ENCODE measurements around the gene TBC1D17. TPM values are rescaled to one million over a fixed set of nuclear protein-coding genes. Genes with fewer than 3 reads are reported as not detected.

TBC1D17 gene
- total RNA-seq, 1 donor from 2014 or later = 29.1 TPM

DNA sequence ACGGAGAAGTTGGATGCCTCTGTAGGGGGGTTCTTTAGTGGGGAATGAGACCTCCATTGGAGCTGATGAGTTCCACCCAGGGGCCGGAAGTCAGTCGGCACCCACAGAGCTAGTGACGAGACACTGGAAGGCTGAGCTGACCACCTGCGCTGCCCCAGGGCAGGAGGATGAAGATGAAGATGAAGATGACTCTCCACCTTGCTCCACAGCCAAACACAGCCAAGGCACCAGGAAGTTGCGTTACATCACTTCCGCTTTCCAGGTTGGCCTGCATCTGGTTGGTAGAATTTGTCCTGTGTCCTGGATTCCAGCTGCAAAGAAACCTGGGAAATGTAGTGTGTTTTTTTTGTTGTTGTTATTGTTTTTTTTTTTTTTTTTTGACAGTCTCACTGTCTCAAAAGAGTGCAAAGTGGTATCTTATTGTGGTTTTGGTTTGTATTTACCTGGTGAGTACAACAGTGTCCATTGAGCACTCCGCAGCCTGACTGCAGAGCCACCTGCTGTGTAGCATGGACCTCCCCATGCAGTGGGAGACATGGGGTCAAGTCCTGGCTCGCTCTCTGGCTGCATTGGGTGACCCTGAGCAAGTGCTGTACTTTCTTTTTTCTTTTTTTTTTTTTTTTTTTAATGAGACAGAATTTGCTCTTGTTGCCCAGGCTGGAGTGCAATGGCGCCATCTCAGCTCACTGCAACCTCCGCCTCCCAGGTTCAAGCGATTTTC, 1.9 kb downstream of the TBC1D17 start:
- peaks cover 20% of the 10 kb centered on the region for H3K4me1 ChIP-seq (ENCODE audit: insufficient read depth, low read length)

DNA sequence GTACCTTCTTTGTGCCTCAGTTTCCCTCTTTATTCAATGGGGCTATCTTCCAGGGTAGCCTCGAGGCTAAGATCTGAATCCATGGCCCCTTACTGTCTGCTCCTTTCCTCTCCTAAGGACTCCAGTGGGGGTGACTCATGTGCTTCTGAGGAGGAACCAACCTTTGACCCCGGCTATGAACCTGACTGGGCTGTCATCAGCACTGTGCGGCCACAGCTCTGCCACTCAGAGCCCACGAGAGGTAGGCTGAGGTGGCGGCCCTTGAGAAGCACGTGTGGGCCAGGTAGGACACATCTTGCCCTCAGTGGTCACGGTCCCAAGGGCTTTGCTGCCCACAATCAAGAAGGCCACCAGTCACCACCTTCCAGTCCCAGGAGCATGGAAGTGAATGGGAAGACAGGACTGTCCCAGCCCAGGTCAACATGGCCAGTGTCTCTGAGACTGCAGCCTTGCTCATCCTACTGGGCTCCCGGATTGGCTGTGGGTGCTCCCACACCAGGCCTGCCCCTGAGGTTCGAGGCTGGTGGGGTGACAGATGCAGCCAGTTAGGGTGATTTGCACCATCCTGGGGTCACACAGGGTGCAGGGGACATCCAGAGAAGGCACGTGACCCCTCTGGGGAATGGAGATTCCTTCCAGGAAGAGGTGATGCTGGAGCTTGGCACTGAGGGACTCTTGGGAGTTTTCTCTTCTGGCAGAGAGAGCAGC, 2.8 kb downstream of the TBC1D17 start:
- Mint-ChIP-seq H3K9me3 (ENCODE audit: unreplicated experiment) (no peaks in the 10 kb centered on the region), H3K27ac (ENCODE audit: unreplicated experiment) (no peak overlapping the region), H3K4me3 (ENCODE audit: unreplicated experiment) (no peak overlapping the region), H3K36me3 (ENCODE audit: low read depth, unreplicated experiment) (peaks cover 24% of the 10 kb centered on the region), H3K27me3 (ENCODE audit: low read depth, unreplicated experiment) (no peaks in the 10 kb centered on the region), H3K4me1 (ENCODE audit: low read depth, unreplicated experiment) (no peaks in the 10 kb centered on the region)
- H4K20me1 ChIP-seq (ENCODE audit: insufficient read depth, low read length) = peaks cover 5% of the 10 kb centered on the region
- peaks cover 13% of the 10 kb centered on the region for H3K4me1 ChIP-seq (ENCODE audit: insufficient read depth, low read length)
- no peak overlapping the region for H3K4me3 ChIP-seq (ENCODE audit: insufficient read depth, low read depth, low read length)
- FAIRE-seq (no peak), DNase-seq (ENCODE audit: low read depth) (no peak)
- TF ChIP-seq, protein P1, sequence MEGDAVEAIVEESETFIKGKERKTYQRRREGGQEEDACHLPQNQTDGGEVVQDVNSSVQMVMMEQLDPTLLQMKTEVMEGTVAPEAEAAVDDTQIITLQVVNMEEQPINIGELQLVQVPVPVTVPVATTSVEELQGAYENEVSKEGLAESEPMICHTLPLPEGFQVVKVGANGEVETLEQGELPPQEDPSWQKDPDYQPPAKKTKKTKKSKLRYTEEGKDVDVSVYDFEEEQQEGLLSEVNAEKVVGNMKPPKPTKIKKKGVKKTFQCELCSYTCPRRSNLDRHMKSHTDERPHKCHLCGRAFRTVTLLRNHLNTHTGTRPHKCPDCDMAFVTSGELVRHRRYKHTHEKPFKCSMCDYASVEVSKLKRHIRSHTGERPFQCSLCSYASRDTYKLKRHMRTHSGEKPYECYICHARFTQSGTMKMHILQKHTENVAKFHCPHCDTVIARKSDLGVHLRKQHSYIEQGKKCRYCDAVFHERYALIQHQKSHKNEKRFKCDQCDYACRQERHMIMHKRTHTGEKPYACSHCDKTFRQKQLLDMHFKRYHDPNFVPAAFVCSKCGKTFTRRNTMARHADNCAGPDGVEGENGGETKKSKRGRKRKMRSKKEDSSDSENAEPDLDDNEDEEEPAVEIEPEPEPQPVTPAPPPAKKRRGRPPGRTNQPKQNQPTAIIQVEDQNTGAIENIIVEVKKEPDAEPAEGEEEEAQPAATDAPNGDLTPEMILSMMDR (IDR thresholded peaks at IDR 0.05; ENCODE audit: insufficient read depth, low read depth, low read length) = no peak
- no peak for TF ChIP-seq EZH2 (IDR thresholded peaks at IDR 0.05; ENCODE audit: insufficient read depth, low read length)
- H3K27me3 ChIP-seq (ENCODE audit: insufficient read depth, low read length) = no peaks in the 10 kb centered on the region
- peaks cover 24% of the 10 kb centered on the region for H3K79me2 ChIP-seq (ENCODE audit: insufficient read depth, low read length)
- H3K27ac ChIP-seq (ENCODE audit: low read depth, low read length) = no peak overlapping the region
- peaks cover 9% of the 10 kb centered on the region for H3K36me3 ChIP-seq (ENCODE audit: insufficient read depth, low read length)
- H3K9ac ChIP-seq (ENCODE audit: low read length) = no peak overlapping the region
- no peak overlapping the region for H3K4me2 ChIP-seq (ENCODE audit: low read length)
- peaks cover 6% of the 10 kb centered on the region for H3K9me3 ChIP-seq (ENCODE audit: insufficient read depth, low read depth, low read length)
- H2AFZ ChIP-seq (ENCODE audit: low read depth, low read length) = no peak overlapping the region

More for the DNA sequence above, 1.9 kb downstream of the TBC1D17 start:
- Histone ChIP-seq H3K9ac (ENCODE audit: low read length) (no peak overlapping the region), H3K9me3 (ENCODE audit: insufficient read depth, low read depth, low read length) (peaks cover 6% of the 10 kb centered on the region), H3K79me2 (ENCODE audit: insufficient read depth, low read length) (peaks cover 33% of the 10 kb centered on the region), H4K20me1 (ENCODE audit: insufficient read depth, low read length) (peaks cover 5% of the 10 kb centered on the region), H3K36me3 (ENCODE audit: insufficient read depth, low read length) (peaks cover 9% of the 10 kb centered on the region), H2AFZ (ENCODE audit: low read depth, low read length) (no peak overlapping the region), H3K27ac (ENCODE audit: low read depth, low read length) (no peak overlapping the region), H3K4me2 (ENCODE audit: low read length) (no peak overlapping the region), H3K27me3 (ENCODE audit: insufficient read depth, low read length) (no peaks in the 10 kb centered on the region), H3K4me3 (ENCODE audit: insufficient read depth, low read depth, low read length) (no peak overlapping the region)
- FAIRE-seq (no peak), DNase-seq (ENCODE audit: low read depth) (no peak)
- TF ChIP-seq, protein P1 (IDR thresholded peaks at IDR 0.05; ENCODE audit: insufficient read depth, low read depth, low read length) = no peak
- TF ChIP-seq EZH2 (IDR thresholded peaks at IDR 0.05; ENCODE audit: insufficient read depth, low read length) = no peak
- Mint-ChIP-seq H3K27ac (ENCODE audit: unreplicated experiment) (no peak overlapping the region), H3K36me3 (ENCODE audit: low read depth, unreplicated experiment) (peaks cover 21% of the 10 kb centered on the region), H3K4me3 (ENCODE audit: unreplicated experiment) (no peak overlapping the region), H3K27me3 (ENCODE audit: low read depth, unreplicated experiment) (no peaks in the 10 kb centered on the region), H3K4me1 (ENCODE audit: low read depth, unreplicated experiment) (peaks cover 3% of the 10 kb centered on the region), H3K9me3 (ENCODE audit: unreplicated experiment) (no peaks in the 10 kb centered on the region)
